ENCODE data around the gene PCDHB10.
"Not testable (repeated sequence)": the region's sequence is repeated elsewhere in the genome, so short reads cannot be mapped to it uniquely, and the experiment has no call there.

The PCDHB10 gene

DNA sequence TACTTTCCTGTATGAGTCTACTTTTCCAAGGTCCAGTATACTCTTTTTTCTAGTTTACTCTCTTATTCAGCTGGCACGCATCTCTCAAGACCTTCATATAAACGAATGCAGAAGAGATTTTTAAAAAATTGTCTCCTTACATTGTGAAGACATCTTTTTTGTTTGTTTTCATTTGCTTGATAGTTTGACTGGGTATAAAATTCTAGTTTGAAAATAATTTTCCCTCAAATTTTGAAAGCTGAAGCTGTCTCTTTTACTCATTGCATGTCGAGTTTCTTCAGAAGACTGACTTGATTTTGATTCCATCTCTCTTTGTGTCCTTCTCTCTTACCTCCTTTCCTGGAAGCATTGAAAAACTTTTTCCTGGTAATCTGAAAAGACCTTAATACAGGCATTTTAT lies 4.2 kb downstream of the PCDHB10 start:
- no peak for DNase-seq (ENCODE audit: insufficient read length, low spot score)
- no peak for FAIRE-seq

DNA sequence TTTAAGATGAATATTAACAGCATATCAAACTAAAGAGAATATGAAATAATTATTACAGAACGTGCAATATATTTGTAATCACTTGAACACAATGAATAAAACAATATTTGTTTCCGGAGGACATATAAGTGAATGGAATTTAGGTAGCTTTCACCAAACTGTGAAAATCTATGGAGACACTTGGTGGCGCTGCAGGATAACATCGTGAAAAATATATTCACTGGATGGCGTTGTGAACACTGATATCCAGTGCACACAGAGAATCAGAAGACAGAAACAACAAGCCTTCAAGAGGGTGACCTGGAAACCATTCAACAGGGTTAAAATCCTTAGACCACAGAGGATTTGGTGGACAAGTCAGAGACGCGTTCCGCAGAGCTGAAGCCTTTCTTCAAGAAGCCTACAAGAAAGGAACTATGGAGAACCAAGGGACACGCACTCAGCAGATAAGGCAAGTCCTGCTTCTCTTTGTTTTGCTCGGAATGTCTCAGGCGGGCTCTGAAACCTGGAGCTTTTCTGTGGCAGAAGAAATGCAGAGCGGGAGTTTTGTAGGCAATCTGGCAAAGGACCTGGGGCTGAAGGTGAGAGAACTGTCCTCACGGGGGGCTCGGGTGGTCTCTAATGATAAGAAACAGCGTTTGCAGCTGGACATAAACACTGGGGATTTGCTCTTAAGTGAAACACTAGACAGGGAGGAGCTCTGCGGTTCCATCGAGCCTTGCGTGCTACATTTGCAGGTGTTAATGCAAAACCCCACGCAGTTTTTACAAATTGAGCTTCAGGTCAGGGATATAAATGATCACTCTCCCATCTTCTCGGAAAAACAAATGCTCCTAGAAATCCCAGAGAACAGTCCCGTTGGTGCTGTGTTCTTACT lies 7.4 kb downstream of the PCDHB10 start, which contains the start of gene PCDHB11:
Gene PCDHB11 (plus strand): TSS at position 269 of the 877 bp plus-strand sequence. CDS start 148 bp downstream, at position 417.
- FAIRE-seq (no peak), DNase-seq (ENCODE audit: insufficient read length, low spot score) (no peak)
- no peak for TF ChIP-seq POU2F2 (IDR thresholded peaks at IDR 0.05; ENCODE audit: low read depth, low read length)
- no peak for TF ChIP-seq SPI1 (IDR thresholded peaks at IDR 0.05; ENCODE audit: low read depth, low read length)
- TF ChIP-seq POLR2AphosphoS5 (IDR thresholded peaks at IDR 0.05; ENCODE audit: low read depth, low read length): no peak
- no peak for TF ChIP-seq TAF1 (IDR thresholded peaks at IDR 0.05; ENCODE audit: low read depth, low read length)
- TF ChIP-seq PAX5 (IDR thresholded peaks at IDR 0.05; ENCODE audit: insufficient read depth, low read length, severe bottlenecking): no peak
- no peak for TF ChIP-seq POLR2A (IDR thresholded peaks at IDR 0.05; ENCODE audit: low read depth, low read length)

More for the DNA sequence above, 4.2 kb downstream of the PCDHB10 start:
- TF ChIP-seq POLR2AphosphoS5 (IDR thresholded peaks at IDR 0.05; ENCODE audit: low read depth, low read length): no peak
- no peak for TF ChIP-seq PAX5 (IDR thresholded peaks at IDR 0.05; ENCODE audit: insufficient read depth, low read length, severe bottlenecking)
- no peak for TF ChIP-seq TAF1 (IDR thresholded peaks at IDR 0.05; ENCODE audit: low read depth, low read length)
- TF ChIP-seq SPI1 (IDR thresholded peaks at IDR 0.05; ENCODE audit: low read depth, low read length): no peak
- no peak for TF ChIP-seq POLR2A (IDR thresholded peaks at IDR 0.05; ENCODE audit: low read depth, low read length)
- TF ChIP-seq POU2F2 (IDR thresholded peaks at IDR 0.05; ENCODE audit: low read depth, low read length): no peak

DNA sequence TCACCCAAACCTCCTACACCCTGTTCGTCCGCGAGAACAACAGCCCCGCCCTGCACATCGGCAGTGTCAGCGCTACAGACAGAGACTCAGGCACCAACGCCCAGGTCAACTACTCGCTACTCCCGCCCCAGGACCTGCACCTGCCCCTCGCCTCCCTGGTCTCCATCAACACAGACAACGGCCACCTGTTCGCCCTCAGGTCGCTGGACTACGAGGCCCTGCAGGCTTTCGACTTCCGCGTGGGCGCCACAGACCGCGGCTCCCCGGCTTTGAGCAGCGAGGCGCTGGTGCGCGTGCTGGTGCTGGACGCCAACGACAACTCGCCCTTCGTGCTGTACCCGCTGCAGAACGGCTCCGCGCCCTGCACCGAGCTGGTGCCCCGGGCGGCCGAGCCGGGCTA lies 9.0 kb downstream of the PCDHB10 start:
- not testable (repeated sequence) for FAIRE-seq; DNase-seq (ENCODE audit: insufficient read length, low spot score)

DNA sequence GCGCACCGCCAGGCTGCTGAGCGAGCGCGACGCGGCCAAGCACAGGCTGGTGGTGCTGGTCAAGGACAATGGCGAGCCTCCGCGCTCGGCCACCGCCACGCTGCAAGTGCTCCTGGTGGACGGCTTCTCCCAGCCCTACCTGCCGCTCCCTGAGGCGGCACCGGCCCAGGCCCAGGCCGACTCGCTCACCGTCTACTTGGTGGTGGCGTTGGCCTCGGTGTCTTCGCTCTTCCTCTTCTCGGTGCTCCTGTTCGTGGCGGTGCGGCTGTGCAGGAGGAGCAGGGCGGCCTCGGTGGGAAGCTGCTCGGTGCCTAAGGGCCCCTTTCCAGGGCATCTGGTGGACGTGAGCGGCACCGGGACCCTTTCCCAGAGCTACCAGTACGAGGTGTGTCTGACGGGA lies 9.5 kb downstream of the PCDHB10 start:
- not testable (repeated sequence) for FAIRE-seq; DNase-seq (ENCODE audit: insufficient read length, low spot score)

DNA sequence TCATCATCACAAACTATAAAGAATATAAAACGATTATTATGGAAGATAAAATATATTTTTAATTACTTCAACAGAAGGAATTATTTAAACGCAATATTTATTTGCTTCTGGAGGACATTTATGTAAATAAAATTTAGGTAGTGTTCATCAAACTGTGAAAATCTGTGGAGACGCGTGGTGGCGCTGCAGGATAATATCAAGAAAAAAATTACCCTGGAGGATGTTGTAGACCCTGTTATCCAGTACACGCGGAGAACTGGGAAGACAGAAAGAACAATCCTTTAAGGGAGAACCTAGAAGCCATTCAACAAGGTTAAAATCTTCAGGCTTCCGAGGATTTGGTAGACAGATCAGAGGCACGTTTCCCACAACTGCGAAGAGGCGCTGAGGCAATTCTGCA lies 16.3 kb downstream of the PCDHB10 start, which contains the start of gene PCDHB12:
Gene PCDHB12 (plus strand): TSS at position 242 of the 400 bp plus-strand sequence. CDS start 189 bp downstream, outside the sequence.
- FAIRE-seq (no peak), DNase-seq (ENCODE audit: insufficient read length, low spot score) (no peak)
- TF ChIP-seq TAF1 (IDR thresholded peaks at IDR 0.05; ENCODE audit: low read depth, low read length): no peak
- TF ChIP-seq PAX5 (IDR thresholded peaks at IDR 0.05; ENCODE audit: insufficient read depth, low read length, severe bottlenecking): no peak
- no peak for TF ChIP-seq SPI1 (IDR thresholded peaks at IDR 0.05; ENCODE audit: low read depth, low read length)
- no peak for TF ChIP-seq POLR2AphosphoS5 (IDR thresholded peaks at IDR 0.05; ENCODE audit: low read depth, low read length)
- TF ChIP-seq POU2F2 (IDR thresholded peaks at IDR 0.05; ENCODE audit: low read depth, low read length): no peak
- no peak for TF ChIP-seq POLR2A (IDR thresholded peaks at IDR 0.05; ENCODE audit: low read depth, low read length)

DNA sequence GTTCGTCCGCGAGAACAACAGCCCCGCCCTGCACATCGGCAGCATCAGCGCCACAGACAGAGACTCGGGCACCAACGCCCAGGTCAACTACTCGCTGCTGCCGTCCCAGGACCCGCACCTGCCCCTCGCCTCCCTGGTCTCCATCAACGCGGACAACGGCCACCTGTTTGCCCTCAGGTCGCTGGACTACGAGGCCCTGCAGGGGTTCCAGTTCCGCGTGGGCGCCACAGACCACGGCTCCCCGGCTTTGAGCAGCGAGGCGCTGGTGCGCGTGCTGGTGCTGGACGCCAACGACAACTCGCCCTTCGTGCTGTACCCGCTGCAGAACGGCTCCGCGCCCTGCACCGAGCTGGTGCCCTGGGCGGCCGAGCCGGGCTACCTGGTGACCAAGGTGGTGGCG lies 18.1 kb downstream of the PCDHB10 start:
- not testable (repeated sequence) for FAIRE-seq

DNA sequence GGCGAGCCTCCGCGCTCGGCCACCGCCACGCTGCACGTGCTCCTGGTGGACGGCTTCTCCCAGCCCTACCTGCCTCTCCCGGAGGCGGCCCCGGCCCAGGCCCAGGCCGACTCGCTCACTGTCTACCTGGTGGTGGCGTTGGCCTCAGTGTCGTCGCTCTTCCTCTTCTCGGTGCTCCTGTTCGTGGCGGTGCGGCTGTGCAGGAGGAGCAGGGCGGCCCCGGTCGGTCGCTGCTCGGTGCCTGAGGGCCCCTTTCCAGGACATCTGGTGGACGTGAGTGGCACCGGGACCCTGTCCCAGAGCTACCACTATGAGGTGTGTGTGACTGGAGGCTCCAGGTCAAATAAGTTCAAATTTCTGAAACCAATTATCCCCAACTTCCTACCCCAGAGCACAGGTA lies 18.7 kb downstream of the PCDHB10 start:
- DNase-seq (ENCODE audit: insufficient read length, low spot score); FAIRE-seq: not testable (repeated sequence)

More for the DNA sequence above, 18.1 kb downstream of the PCDHB10 start:
- not testable (repeated sequence) for DNase-seq (ENCODE audit: insufficient read length, low spot score)

DNA sequence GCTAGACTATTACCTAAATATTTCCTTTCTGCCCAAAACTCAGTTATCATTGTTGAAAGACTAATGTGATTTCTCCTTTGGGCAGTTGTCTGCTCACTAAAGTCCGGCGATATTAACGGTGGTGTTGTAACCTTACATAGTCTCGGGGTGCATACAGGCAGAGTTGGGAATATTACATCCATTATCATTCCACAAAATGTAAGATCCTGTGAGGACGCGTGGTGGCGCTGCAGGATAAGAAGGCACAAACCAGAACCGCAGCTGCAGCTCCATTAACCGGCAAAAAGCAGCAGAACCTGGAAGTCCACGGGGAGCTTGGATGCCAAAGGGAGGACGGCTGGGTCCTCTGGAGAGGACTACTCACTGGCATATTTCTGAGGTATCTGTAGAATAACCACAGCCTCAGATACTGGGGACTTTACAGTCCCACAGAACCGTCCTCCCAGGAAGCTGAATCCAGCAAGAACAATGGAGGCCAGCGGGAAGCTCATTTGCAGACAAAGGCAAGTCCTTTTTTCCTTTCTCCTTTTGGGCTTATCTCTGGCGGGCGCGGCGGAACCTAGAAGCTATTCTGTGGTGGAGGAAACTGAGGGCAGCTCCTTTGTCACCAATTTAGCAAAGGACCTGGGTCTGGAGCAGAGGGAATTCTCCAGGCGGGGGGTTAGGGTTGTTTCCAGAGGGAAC lies 21.6 kb downstream of the PCDHB10 start, which contains the start of gene PCDHB13:
Gene PCDHB13 (plus strand): TSS at position 264 of the 684 bp plus-strand sequence. CDS start 205 bp downstream, at position 469.
- not testable (repeated sequence) for DNase-seq (ENCODE audit: insufficient read length, low spot score)

DNA sequence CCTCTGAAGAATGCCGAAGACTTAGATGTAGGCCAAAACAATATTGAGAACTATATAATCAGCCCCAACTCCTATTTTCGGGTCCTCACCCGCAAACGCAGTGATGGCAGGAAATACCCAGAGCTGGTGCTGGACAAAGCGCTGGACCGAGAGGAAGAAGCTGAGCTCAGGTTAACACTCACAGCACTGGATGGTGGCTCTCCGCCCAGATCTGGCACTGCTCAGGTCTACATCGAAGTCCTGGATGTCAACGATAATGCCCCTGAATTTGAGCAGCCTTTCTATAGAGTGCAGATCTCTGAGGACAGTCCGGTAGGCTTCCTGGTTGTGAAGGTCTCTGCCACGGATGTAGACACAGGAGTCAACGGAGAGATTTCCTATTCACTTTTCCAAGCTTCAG lies 22.4 kb downstream of the PCDHB10 start:
- not testable (repeated sequence) for DNase-seq (ENCODE audit: insufficient read length, low spot score)
- FAIRE-seq: peak; percentile 74

More for the DNA sequence above, 21.6 kb downstream of the PCDHB10 start, which contains the start of gene PCDHB13:
- not testable (repeated sequence) for FAIRE-seq

DNA sequence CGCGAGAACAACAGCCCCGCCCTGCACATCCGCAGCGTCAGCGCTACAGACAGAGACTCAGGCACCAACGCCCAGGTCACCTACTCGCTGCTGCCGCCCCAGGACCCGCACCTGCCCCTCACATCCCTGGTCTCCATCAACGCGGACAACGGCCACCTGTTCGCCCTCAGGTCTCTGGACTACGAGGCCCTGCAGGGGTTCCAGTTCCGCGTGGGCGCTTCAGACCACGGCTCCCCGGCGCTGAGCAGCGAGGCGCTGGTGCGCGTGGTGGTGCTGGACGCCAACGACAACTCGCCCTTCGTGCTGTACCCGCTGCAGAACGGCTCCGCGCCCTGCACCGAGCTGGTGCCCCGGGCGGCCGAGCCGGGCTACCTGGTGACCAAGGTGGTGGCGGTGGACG lies 23.4 kb downstream of the PCDHB10 start:
- FAIRE-seq; DNase-seq (ENCODE audit: insufficient read length, low spot score): not testable (repeated sequence)

DNA sequence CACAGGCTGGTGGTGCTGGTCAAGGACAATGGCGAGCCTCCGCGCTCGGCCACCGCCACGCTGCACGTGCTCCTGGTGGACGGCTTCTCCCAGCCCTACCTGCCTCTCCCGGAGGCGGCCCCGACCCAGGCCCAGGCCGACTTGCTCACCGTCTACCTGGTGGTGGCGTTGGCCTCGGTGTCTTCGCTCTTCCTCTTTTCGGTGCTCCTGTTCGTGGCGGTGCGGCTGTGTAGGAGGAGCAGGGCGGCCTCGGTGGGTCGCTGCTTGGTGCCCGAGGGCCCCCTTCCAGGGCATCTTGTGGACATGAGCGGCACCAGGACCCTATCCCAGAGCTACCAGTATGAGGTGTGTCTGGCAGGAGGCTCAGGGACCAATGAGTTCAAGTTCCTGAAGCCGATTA lies 23.9 kb downstream of the PCDHB10 start:
- FAIRE-seq; DNase-seq (ENCODE audit: insufficient read length, low spot score): not testable (repeated sequence)

Measured in GM12891 (cell line).